HG03520 (cell line): ENCODE data around the gene PLEKHJ1.

Experiments
- ATAC-seq: cut with Tn5 transposase; IDR thresholded peaks from one replicate; pipeline ENCODE4 v1.9.1; 2021; ENCODE audit warnings: mild to moderate bottlenecking, moderate library complexity; ENCODE audit not compliant: unreplicated experiment

Gene PLEKHJ1

GRCh38 chr19:2224754-2225349, 11.3 kb downstream of the PLEKHJ1 start:
- ATAC-seq, result no peak

GRCh38 chr19:2223959-2224358, 12.2 kb downstream of the PLEKHJ1 start:
- ATAC-seq, result no peak

GRCh38 chr19:2223391-2223790, 12.7 kb downstream of the PLEKHJ1 start:
- no peak for ATAC-seq

- ATAC-seq, result no peak
These were observed 14.2 kb downstream of the PLEKHJ1 start for GRCh38 chr19:2221918-2222317.

- no peak for ATAC-seq
These were observed 14.8 kb downstream of the PLEKHJ1 start for GRCh38 chr19:2221250-2221831.

GRCh38 chr19:2219726-2220125, 16.4 kb downstream of the PLEKHJ1 start:
- no peak for ATAC-seq

GRCh38 chr19:2217591-2217990, 18.5 kb downstream of the PLEKHJ1 start:
- ATAC-seq, result no peak

GRCh38 chr19:2216361-2217225, 19.5 kb downstream of the PLEKHJ1 start:
- ATAC-seq, result no peak

- ATAC-seq, result no peak
These were observed 20.8 kb downstream of the PLEKHJ1 start for GRCh38 chr19:2215281-2215751.

- no peak for ATAC-seq
These were observed 21.9 kb downstream of the PLEKHJ1 start for GRCh38 chr19:2214251-2214650.

GRCh38 chr19:2213799-2214198, 22.3 kb downstream of the PLEKHJ1 start:
- ATAC-seq, result no peak

- ATAC-seq, result no peak
These were observed 23.0 kb downstream of the PLEKHJ1 start for GRCh38 chr19:2212861-2213711.

GRCh38 chr19:2210987-2211740, 25.0 kb downstream of the PLEKHJ1 start:
- ATAC-seq, result no peak

- no peak for ATAC-seq
These were observed 25.9 kb downstream of the PLEKHJ1 start for GRCh38 chr19:2210206-2210605.

GRCh38 chr19:2209408-2209807, 26.7 kb downstream of the PLEKHJ1 start:
- ATAC-seq, result no peak

- ATAC-seq, result no peak
These were observed 27.2 kb downstream of the PLEKHJ1 start for GRCh38 chr19:2208975-2209374.

GRCh38 chr19:2207991-2208860, 27.9 kb downstream of the PLEKHJ1 start:
- no peak for ATAC-seq

GRCh38 chr19:2207008-2207407, 29.1 kb downstream of the PLEKHJ1 start:
- no peak for ATAC-seq

GRCh38 chr19:2202366-2202765, 33.8 kb downstream of the PLEKHJ1 start:
- no peak for ATAC-seq
